Sigmoid colon (tissue), 3 donors: ENCODE results near the gene CASP12.

Experiments
- CTCF ChIP-seq, 4 experiments: fragments of 450-650 bp in 3 of 4; fragments of 200-600 bp in 1 of 4; IDR thresholded peaks; one replicate each; pipeline ENCODE4 v1.5.1; 2016 to 2019; ENCODE audit warnings: antibody characterized with exemption in 4 of 4, mild to moderate bottlenecking in 3 of 4, moderate library complexity in 2 of 4
- POLR2A ChIP-seq, 2 donors: fragments of 450-650 bp; IDR thresholded peaks; one replicate each; pipeline ENCODE4 v1.6.1; 2016; ENCODE audit warnings: antibody characterized with exemption in 2 of 2, mild to moderate bottlenecking in 2 of 2, moderate library complexity in 2 of 2

- TF ChIP-seq CTCF (IDR thresholded peaks at IDR 0.05) (no peak), POLR2A (IDR thresholded peaks at IDR 0.05) (no peak)
These were observed 36.3 kb upstream of the CASP12 start for GRCh38 chr11:104934594-104934993.
